ENCODE results near the gene VWA3B.

Gene VWA3B

DNA sequence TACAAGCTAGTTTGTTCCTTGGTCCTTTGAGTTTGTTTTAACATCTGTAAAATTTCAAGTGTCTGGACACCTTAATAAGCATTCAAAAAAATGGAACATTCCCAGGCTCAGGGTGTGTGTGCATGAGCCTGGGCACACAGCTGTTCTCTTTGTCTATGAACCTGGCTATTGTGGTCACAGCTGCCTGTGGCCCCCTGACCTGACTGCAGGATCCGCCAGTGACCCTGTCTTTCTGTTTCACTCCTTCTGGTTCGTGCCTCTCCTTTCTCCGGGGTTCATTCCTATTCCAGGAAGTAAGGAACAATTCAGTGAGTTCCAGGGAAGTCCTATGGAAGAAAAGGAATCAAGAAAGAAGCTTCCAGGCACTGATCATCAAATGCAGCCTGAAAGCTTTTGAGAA, 35.6 kb downstream of the VWA3B start:
- Histone ChIP-seq H2AFZ (ENCODE audit: low read depth, low read length, severe bottlenecking) (no peak overlapping the region), H3K36me3 (ENCODE audit: low read length) (no peaks in the 10 kb centered on the region), H3K27me3 (ENCODE audit: low read length) (no peaks in the 10 kb centered on the region), H3K9me3 (ENCODE audit: insufficient read depth, low read length) (no peaks in the 10 kb centered on the region), H3K79me2 (ENCODE audit: insufficient read depth, low read length) (no peaks in the 10 kb centered on the region), H4K20me1 (ENCODE audit: low read depth, low read length) (no peaks in the 10 kb centered on the region), H3K9me2 (replicated peaks; ENCODE audit: insufficient read depth, low read length) (no peaks in the 10 kb centered on the region), H3K9ac (ENCODE audit: low read length) (no peak overlapping the region), H3K27ac (ENCODE audit: low read depth, low read length) (no peak overlapping the region), H3K4me2 (ENCODE audit: low read depth, low read length, poor library complexity, severe bottlenecking) (no peak overlapping the region), H3F3A (ENCODE audit: insufficient read depth) (no peaks in the 10 kb centered on the region), H3K4me3 (ENCODE audit: insufficient read depth, low read length, poor library complexity, severe bottlenecking) (no peak overlapping the region)
- TF ChIP-seq, protein P1, sequence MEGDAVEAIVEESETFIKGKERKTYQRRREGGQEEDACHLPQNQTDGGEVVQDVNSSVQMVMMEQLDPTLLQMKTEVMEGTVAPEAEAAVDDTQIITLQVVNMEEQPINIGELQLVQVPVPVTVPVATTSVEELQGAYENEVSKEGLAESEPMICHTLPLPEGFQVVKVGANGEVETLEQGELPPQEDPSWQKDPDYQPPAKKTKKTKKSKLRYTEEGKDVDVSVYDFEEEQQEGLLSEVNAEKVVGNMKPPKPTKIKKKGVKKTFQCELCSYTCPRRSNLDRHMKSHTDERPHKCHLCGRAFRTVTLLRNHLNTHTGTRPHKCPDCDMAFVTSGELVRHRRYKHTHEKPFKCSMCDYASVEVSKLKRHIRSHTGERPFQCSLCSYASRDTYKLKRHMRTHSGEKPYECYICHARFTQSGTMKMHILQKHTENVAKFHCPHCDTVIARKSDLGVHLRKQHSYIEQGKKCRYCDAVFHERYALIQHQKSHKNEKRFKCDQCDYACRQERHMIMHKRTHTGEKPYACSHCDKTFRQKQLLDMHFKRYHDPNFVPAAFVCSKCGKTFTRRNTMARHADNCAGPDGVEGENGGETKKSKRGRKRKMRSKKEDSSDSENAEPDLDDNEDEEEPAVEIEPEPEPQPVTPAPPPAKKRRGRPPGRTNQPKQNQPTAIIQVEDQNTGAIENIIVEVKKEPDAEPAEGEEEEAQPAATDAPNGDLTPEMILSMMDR (IDR thresholded peaks at IDR 0.05; ENCODE audit: insufficient read depth, low read length, poor library complexity, severe bottlenecking) = no peak
- TF ChIP-seq EZH2phosphoT487 (conservative IDR thresholded peaks at IDR 0.05; ENCODE audit: low read length) = no peak

DNA sequence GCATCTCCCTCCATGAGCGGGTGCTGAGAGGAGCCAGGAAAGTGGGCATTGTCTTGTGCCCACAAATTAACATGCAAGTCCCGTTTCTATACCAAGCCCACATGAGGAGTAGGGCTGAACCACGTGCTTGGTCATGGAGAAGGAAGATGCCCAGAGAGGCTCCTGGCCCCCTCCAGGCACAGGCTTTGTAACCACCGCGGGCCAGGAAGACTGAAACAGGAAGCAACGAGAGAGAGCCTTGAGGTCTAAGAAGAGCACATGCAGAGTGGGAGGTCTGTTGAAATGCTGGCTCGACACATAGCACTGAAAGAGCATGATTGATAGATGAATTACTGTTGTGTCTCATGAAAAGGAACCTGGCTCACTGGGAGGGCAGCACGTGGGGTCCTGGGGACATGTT, 36.3 kb downstream of the VWA3B start:
- H3K27ac ChIP-seq (ENCODE audit: low read depth, low read length) = no peak overlapping the region
- no peaks in the 10 kb centered on the region for H3K9me3 ChIP-seq (ENCODE audit: insufficient read depth, low read length)
- no peaks in the 10 kb centered on the region for H4K20me1 ChIP-seq (ENCODE audit: low read depth, low read length)
- no peak overlapping the region for H3K4me3 ChIP-seq (ENCODE audit: insufficient read depth, low read length, poor library complexity, severe bottlenecking)
- no peak overlapping the region for H3K9ac ChIP-seq (ENCODE audit: low read length)
- H3F3A ChIP-seq (ENCODE audit: insufficient read depth) = no peaks in the 10 kb centered on the region
- no peaks in the 10 kb centered on the region for H3K79me2 ChIP-seq (ENCODE audit: insufficient read depth, low read length)
- no peak overlapping the region for H2AFZ ChIP-seq (ENCODE audit: low read depth, low read length, severe bottlenecking)
- no peaks in the 10 kb centered on the region for H3K27me3 ChIP-seq (ENCODE audit: low read length)
- H3K4me2 ChIP-seq (ENCODE audit: low read depth, low read length, poor library complexity, severe bottlenecking) = no peak overlapping the region
- no peaks in the 10 kb centered on the region for H3K36me3 ChIP-seq (ENCODE audit: low read length)
- TF ChIP-seq, protein P1 (IDR thresholded peaks at IDR 0.05; ENCODE audit: insufficient read depth, low read length, poor library complexity, severe bottlenecking) = no peak
- no peak for TF ChIP-seq EZH2phosphoT487 (conservative IDR thresholded peaks at IDR 0.05; ENCODE audit: low read length)
- H3K9me2 ChIP-seq (replicated peaks; ENCODE audit: insufficient read depth, low read length) = no peaks in the 10 kb centered on the region

DNA sequence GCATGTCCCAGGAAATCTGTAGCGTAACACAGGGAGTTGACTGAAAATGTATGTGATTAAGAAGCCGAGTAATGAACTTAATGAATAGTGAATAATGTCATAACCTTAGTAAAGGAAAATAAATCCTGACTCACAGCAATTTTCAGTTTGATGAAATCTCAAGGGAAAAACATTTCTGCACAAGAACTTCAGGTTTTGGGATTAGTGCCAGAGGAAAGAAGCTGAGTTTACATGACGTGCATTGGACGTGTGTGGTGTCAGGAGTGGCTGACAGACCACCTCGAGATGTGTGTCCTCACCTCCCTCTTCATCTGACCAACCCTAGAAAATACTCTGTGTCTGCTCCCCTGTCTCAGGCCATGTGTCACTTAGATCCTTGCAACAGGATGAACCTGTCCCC, 39.1 kb downstream of the VWA3B start:
- Histone ChIP-seq H3K9ac (ENCODE audit: low read length) (no peak overlapping the region), H3K9me3 (ENCODE audit: insufficient read depth, low read length) (no peaks in the 10 kb centered on the region), H2AFZ (ENCODE audit: low read depth, low read length, severe bottlenecking) (no peak overlapping the region), H4K20me1 (ENCODE audit: low read depth, low read length) (no peaks in the 10 kb centered on the region), H3K27ac (ENCODE audit: low read depth, low read length) (no peak overlapping the region), H3K27me3 (ENCODE audit: low read length) (no peaks in the 10 kb centered on the region), H3K9me2 (replicated peaks; ENCODE audit: insufficient read depth, low read length) (no peaks in the 10 kb centered on the region), H3K4me3 (ENCODE audit: insufficient read depth, low read length, poor library complexity, severe bottlenecking) (no peak overlapping the region), H3K4me2 (ENCODE audit: low read depth, low read length, poor library complexity, severe bottlenecking) (no peak overlapping the region), H3K36me3 (ENCODE audit: low read length) (no peaks in the 10 kb centered on the region), H3K79me2 (ENCODE audit: insufficient read depth, low read length) (no peaks in the 10 kb centered on the region), H3F3A (ENCODE audit: insufficient read depth) (no peaks in the 10 kb centered on the region)
- TF ChIP-seq EZH2phosphoT487 (conservative IDR thresholded peaks at IDR 0.05; ENCODE audit: low read length) = no peak
- TF ChIP-seq, protein P1 (IDR thresholded peaks at IDR 0.05; ENCODE audit: insufficient read depth, low read length, poor library complexity, severe bottlenecking) = no peak
